GM10847 (cell line): ENCODE data around the gene SUSD4.

Source experiments
- POLR2A ChIP-seq: IDR thresholded peaks from 2 replicates; pipeline ENCODE4 v1.6.1; 2011; ENCODE audit not compliant: insufficient read length; ENCODE audit errors: extremely low read depth

The SUSD4 gene

GRCh38 chr1:223242382-223242955, 121.5 kb downstream of the SUSD4 start:
- TF ChIP-seq POLR2A, result no peak

GRCh38 chr1:223240122-223240521, 123.9 kb downstream of the SUSD4 start:
- TF ChIP-seq POLR2A, result no peak

GRCh38 chr1:223235091-223235490, 128.9 kb downstream of the SUSD4 start:
- TF ChIP-seq POLR2A, result no peak

- no peak for TF ChIP-seq POLR2A
These were observed 129.4 kb downstream of the SUSD4 start for GRCh38 chr1:223234534-223234933.

- no peak for TF ChIP-seq POLR2A
These were observed 129.8 kb downstream of the SUSD4 start for GRCh38 chr1:223234170-223234514.

- TF ChIP-seq POLR2A, result no peak
These were observed 130.4 kb downstream of the SUSD4 start for GRCh38 chr1:223233410-223234169.

- TF ChIP-seq POLR2A, result no peak
These were observed 131.0 kb downstream of the SUSD4 start for GRCh38 chr1:223233019-223233409.

- no peak for TF ChIP-seq POLR2A
These were observed 132.4 kb downstream of the SUSD4 start for GRCh38 chr1:223231581-223231980.

GRCh38 chr1:223231011-223231572, 132.9 kb downstream of the SUSD4 start:
- TF ChIP-seq POLR2A, result no peak

GRCh38 chr1:223230161-223230881, 133.7 kb downstream of the SUSD4 start:
- TF ChIP-seq POLR2A, result no peak

- TF ChIP-seq POLR2A, result no peak
These were observed 134.2 kb downstream of the SUSD4 start for GRCh38 chr1:223229756-223230155.

- no peak for TF ChIP-seq POLR2A
These were observed 134.9 kb downstream of the SUSD4 start for GRCh38 chr1:223228931-223229528.

- no peak for TF ChIP-seq POLR2A
These were observed 135.8 kb downstream of the SUSD4 start for GRCh38 chr1:223228201-223228600.

- TF ChIP-seq POLR2A, result no peak
These were observed 136.3 kb downstream of the SUSD4 start for GRCh38 chr1:223227486-223228196.

GRCh38 chr1:223227031-223227430, 136.9 kb downstream of the SUSD4 start:
- no peak for TF ChIP-seq POLR2A
